Esophagus squamous epithelium (tissue), 5 donors: ENCODE measurements around the gene LENG8. TPM values are rescaled to one million over a fixed set of nuclear protein-coding genes. Genes with fewer than 3 reads are reported as not detected.
"Not testable (repeated sequence)": the region's sequence is repeated elsewhere in the genome, so short reads cannot be mapped to it uniquely, and the experiment has no call there.

Experiments used
- DNase-seq: peaks from one replicate; lab custom pipeline; 2025; lab: John Stamatoyannopoulos, UW
- H3K27ac ChIP-seq, 4 donors: fragments of 200-600 bp; sonication (generic); one replicate each; pipeline ENCODE4 v1.5.1; 2016 to 2019; ENCODE audit warnings: mild to moderate bottlenecking in 1 of 4
- H3K27me3 ChIP-seq, 4 donors: fragments of 200-600 bp; sonication (generic); 1 replicate in 3 of 4; 2 replicates in 1 of 4; pipeline versions ENCODE4 v1.5.1 to v1.6.0; 2017 to 2021; ENCODE audit warnings: antibody characterized with exemption in 1 of 4
- H3K36me3 ChIP-seq, 3 donors: fragments of 200-600 bp; sonication (generic); one replicate each; pipeline ENCODE4 v1.5.1; 2016 to 2019
- H3K4me1 ChIP-seq, 3 donors: fragments of 200-600 bp; sonication (generic); one replicate each; pipeline ENCODE4 v1.5.1; 2017 to 2019
- H3K4me3 ChIP-seq, 4 donors: fragments of 200-600 bp; sonication (generic); 1 replicate in 3 of 4; 2 replicates in 1 of 4; pipeline ENCODE4 v1.5.1; 2016 to 2019; ENCODE audit warnings: mild to moderate bottlenecking in 2 of 4, moderate library complexity in 1 of 4
- H3K9me3 ChIP-seq, 3 donors: fragments of 200-600 bp; sonication (generic); one replicate each; pipeline ENCODE4 v1.5.1; 2016 to 2019
- CTCF ChIP-seq, 6 experiments: fragments of 450-650 bp in 4 of 6; fragments of 200-600 bp in 2 of 6; sonication (generic) in 2 of 6; IDR thresholded peaks; one replicate each; pipeline ENCODE4 v1.5.1; 2016 to 2019; ENCODE audit warnings: antibody characterized with exemption in 6 of 6, mild to moderate bottlenecking in 4 of 6, moderate library complexity in 4 of 6
- POLR2A ChIP-seq, 4 donors: fragments of 450-650 bp; IDR thresholded peaks; one replicate each; pipeline ENCODE4 v1.6.1; 2017; ENCODE audit warnings: antibody characterized with exemption in 4 of 4, mild to moderate bottlenecking in 4 of 4, moderate library complexity in 3 of 4
- WGBS, 2 donors: methylation state at CpG; one replicate each; pipeline ENCODE4 v1.1.5; 2018; 5-methylcytosine and 5-hydroxymethylcytosine counted together
- intact Hi-C: fragments of 100-400 bp; cut with DNase I; formaldehyde crosslinking; loops from one replicate; pipeline ENCODE4 v1.15.0; 2022
- total RNA-seq, 4 donors: library from RNA; depleted of rRNA; stranded (reverse); fragments of >200 nt; gene quantifications; one replicate each; pipeline ENCODE4 v1.1.0, GENCODE V29; 2016
- donor health status: DM: yes; HTN: yes; CAD: no.

The LENG8 gene
- total RNA-seq, 4 donors from 2014 or later: 22.9 to 95.2 (median 49.6) TPM

GRCh38 chr19:54493967-54494585 is 45.1 kb downstream of the LENG8 start:
- H3K27ac ChIP-seq: no peak overlapping the region
- no peak for TF ChIP-seq CTCF (IDR thresholded peaks at IDR 0.05)
- no peak for TF ChIP-seq POLR2A (IDR thresholded peaks at IDR 0.05)
- 52 to 60% methylated on average over 9 to 10 of the region's 10 CpGs for WGBS, 2 donors
- H3K27me3 ChIP-seq: peaks cover 0 to 44% (median 0%) of the 10 kb centered on the region in 4 donors
- H3K4me1 ChIP-seq: no peaks in the 10 kb centered on the region
- no peak for DNase-seq
- H3K4me3 ChIP-seq: no peak overlapping the region
- H3K36me3 ChIP-seq: no peaks in the 10 kb centered on the region
- no peaks in the 10 kb centered on the region for H3K9me3 ChIP-seq
- intact Hi-C loops: no loop called here

- peaks cover 0 to 44% (median 0%) of the 10 kb centered on the region in 4 donors for H3K27me3 ChIP-seq
- H3K27ac ChIP-seq, DNase-seq, intact Hi-C loops, H3K4me3 ChIP-seq, H3K4me1 ChIP-seq, H3K36me3 ChIP-seq, H3K9me3 ChIP-seq: not testable (repeated sequence)
- 62% methylated on average over 4 to 5 of the region's 5 CpGs for WGBS, 2 donors
Measured at GRCh38 chr19:54495284-54495683, 46.3 kb downstream of the LENG8 start.

GRCh38 chr19:54497747-54498450 is 48.9 kb downstream of the LENG8 start:
- H3K27ac ChIP-seq, H3K4me1 ChIP-seq, H3K4me3 ChIP-seq, H3K9me3 ChIP-seq, DNase-seq, intact Hi-C loops, H3K36me3 ChIP-seq: not testable (repeated sequence)
- H3K27me3 ChIP-seq: peaks cover 0 to 39% (median 0%) of the 10 kb centered on the region in 4 donors
- whole genome bisulfite sequencing, 2 donors: 53 to 68% methylated on average over 3 of the region's 15 CpGs

GRCh38 chr19:54498451-54498772 is 49.4 kb downstream of the LENG8 start:
- peaks cover 0 to 41% (median 0%) of the 10 kb centered on the region in 4 donors for H3K27me3 ChIP-seq

GRCh38 chr19:54502518-54503048 is 53.6 kb downstream of the LENG8 start, which contains the start of gene LAIR2:
TSS of gene LAIR2 (plus strand) at chr19:54502831. CDS start at chr19:54502919, 88 bp downstream.
- TF ChIP-seq POLR2A (IDR thresholded peaks at IDR 0.05) (no peak), CTCF (IDR thresholded peaks at IDR 0.05) (no peak)
- no peak within 1 kb of the TSS for H3K27ac ChIP-seq
- no peaks in the 10 kb centered on the region for H3K9me3 ChIP-seq
- H3K27me3 ChIP-seq: peaks cover 0 to 35% (median 0%) of the 10 kb centered on the region in 4 donors
- no peaks in the 10 kb centered on the region for H3K36me3 ChIP-seq
- 57 to 65% methylated on average over 11 to 14 of the region's 14 CpGs for WGBS, 2 donors
- DNase-seq: no peak
- H3K4me1 ChIP-seq: no peaks in the 10 kb centered on the region
- H3K4me3 ChIP-seq: no peak within 1 kb of the TSS
- intact Hi-C loops: no loop called here

More at GRCh38 chr19:54498451-54498772, 49.4 kb downstream of the LENG8 start:
- WGBS, 2 donors: 63 to 84% methylated on average over 8 of the region's 9 CpGs
- intact Hi-C loops, H3K9me3 ChIP-seq, DNase-seq, H3K4me1 ChIP-seq, H3K36me3 ChIP-seq, H3K27ac ChIP-seq, H3K4me3 ChIP-seq: not testable (repeated sequence)

GRCh38 chr19:54505542-54505941 is 56.5 kb downstream of the LENG8 start:
- H3K4me1 ChIP-seq, DNase-seq, H3K4me3 ChIP-seq, H3K9me3 ChIP-seq, H3K27ac ChIP-seq, H3K36me3 ChIP-seq, intact Hi-C loops: not testable (repeated sequence)
- peaks cover 0 to 44% (median 0%) of the 10 kb centered on the region in 4 donors for H3K27me3 ChIP-seq
- 67 to 82% methylated on average over 4 of the region's 4 CpGs for WGBS, 2 donors

GRCh38 chr19:54506079-54506478 is 57.1 kb downstream of the LENG8 start:
- DNase-seq: no peak
- Histone ChIP-seq H3K27ac (no peak overlapping the region), H3K4me3 (no peak overlapping the region), H3K36me3 (no peaks in the 10 kb centered on the region), H3K27me3 (peaks cover 0 to 44% (median 0%) of the 10 kb centered on the region in 4 donors), H3K4me1 (no peaks in the 10 kb centered on the region), H3K9me3 (no peaks in the 10 kb centered on the region)
- intact Hi-C loops: no loop called here
- WGBS, 2 donors: 57 to 83% methylated on average over 10 of the region's 10 CpGs
- TF ChIP-seq POLR2A (IDR thresholded peaks at IDR 0.05): no peak
- no peak for TF ChIP-seq CTCF (IDR thresholded peaks at IDR 0.05)

GRCh38 chr19:54507038-54507717 is 58.2 kb downstream of the LENG8 start:
- H3K27me3 ChIP-seq: peaks cover 0 to 41% (median 0%) of the 10 kb centered on the region in 4 donors
- H3K36me3 ChIP-seq, H3K4me1 ChIP-seq, H3K27ac ChIP-seq, H3K9me3 ChIP-seq, intact Hi-C loops, DNase-seq, H3K4me3 ChIP-seq: not testable (repeated sequence)
- no CpG with 5 or more reads among the region's 15 CpGs for WGBS, 2 donors
